GM12874 (cell line): ENCODE data around the gene BAZ2B.

ENCODE experiments used
- TF ChIP-seq, protein P1 (sequence below): IDR thresholded peaks from 2 replicates; pipeline ENCODE4 v1.5.1; 2011; ENCODE audit warnings: low read depth, mild to moderate bottlenecking, control low read depth, low read length, moderate library complexity; ENCODE audit not compliant: insufficient read depth

Gene BAZ2B

DNA sequence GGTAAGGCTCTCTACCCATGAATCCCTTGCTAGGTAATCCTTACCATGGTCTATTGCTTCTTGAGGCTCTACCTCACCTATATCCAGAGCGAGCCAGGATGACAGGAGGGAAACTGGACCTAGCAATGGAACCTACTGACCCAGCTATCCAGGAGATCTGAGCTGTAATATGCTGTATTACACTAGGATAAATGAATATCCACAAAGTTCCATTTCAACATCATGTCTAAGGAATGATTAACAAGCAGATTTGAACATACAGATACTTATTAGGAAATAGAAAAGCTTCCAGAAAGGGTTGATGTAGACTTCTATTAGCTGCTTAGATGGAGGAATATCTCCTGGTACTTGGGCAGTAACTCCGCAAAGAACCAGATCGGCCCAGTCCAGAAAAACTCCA is 110.1 kb downstream of the BAZ2B start:
- TF ChIP-seq, protein P1, sequence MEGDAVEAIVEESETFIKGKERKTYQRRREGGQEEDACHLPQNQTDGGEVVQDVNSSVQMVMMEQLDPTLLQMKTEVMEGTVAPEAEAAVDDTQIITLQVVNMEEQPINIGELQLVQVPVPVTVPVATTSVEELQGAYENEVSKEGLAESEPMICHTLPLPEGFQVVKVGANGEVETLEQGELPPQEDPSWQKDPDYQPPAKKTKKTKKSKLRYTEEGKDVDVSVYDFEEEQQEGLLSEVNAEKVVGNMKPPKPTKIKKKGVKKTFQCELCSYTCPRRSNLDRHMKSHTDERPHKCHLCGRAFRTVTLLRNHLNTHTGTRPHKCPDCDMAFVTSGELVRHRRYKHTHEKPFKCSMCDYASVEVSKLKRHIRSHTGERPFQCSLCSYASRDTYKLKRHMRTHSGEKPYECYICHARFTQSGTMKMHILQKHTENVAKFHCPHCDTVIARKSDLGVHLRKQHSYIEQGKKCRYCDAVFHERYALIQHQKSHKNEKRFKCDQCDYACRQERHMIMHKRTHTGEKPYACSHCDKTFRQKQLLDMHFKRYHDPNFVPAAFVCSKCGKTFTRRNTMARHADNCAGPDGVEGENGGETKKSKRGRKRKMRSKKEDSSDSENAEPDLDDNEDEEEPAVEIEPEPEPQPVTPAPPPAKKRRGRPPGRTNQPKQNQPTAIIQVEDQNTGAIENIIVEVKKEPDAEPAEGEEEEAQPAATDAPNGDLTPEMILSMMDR, result no peak

DNA sequence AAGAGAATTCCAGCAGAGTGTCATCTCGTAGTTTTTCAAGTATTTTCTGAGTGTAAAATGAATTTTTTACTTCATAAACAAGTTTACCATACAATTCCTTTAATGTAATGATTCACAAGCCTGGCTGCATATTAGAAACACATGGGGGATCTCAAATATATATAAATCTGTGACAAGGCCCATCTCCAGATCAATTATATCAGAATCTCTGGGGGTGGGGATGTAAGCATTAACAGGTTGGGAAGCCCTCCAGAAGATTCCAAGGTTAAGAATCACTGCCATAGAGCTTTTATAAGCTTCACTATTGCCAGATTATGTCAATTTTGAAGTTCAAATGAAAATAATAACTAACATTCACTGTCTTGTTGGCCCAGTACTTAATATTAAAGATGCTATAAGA is 111.2 kb downstream of the BAZ2B start:
- TF ChIP-seq, protein P1, result no peak

DNA sequence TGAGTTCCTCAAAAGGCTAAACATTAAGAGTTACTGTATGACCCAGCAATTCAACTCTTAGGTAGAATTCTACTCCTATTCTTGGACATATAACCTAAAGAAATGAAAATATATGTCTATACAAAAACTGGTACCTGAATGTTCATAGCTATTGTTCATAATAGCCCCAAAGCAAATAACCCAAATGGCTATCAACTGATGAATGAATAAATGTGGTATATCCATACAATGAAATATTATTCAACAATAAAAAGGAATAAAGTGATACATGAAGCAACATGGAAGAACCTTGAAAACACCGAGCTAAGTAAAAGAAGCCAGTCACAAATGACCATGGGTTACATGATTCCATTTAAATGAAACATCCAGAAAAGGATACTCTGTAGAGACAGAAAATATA is 114.6 kb downstream of the BAZ2B start:
- TF ChIP-seq, protein P1, result no peak

DNA sequence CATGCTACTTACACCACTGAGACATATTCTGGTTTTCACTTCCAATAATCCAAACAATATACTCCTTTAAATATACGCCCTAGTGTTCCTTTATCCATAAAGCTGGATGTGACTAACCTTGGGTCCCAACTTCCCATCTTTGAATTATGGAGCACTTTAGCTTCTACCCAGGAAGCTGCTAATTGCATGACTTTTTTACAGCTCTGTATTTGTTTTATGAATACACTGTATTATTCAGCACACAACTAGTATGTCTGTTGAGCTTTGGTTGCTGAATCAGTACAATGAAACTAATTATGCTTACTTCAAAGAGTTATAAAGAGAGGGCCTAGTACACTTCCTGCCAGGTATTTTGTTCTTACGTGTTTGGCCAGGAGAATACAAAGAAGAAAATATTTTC is 118.5 kb downstream of the BAZ2B start:
- TF ChIP-seq, protein P1, result no peak

DNA sequence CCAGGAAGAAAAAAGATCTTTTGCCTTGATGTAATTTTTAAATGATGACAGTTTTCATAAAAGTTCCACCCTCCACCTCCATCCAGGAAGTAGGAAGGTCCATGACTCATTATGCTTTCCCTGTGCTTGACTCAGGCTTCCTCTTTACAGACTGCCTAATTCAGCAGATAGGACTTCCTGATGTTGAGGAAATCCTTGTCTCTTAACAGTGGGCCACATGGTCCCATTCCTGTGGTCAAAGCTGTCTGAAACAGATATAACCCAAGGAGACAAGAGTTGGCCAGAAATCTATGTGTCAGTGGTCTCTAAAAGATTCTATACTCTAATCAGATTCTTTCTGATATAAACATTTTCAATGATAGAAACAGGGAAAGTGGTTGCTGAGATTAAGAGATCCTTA is 119.1 kb downstream of the BAZ2B start:
- TF ChIP-seq, protein P1, result no peak

DNA sequence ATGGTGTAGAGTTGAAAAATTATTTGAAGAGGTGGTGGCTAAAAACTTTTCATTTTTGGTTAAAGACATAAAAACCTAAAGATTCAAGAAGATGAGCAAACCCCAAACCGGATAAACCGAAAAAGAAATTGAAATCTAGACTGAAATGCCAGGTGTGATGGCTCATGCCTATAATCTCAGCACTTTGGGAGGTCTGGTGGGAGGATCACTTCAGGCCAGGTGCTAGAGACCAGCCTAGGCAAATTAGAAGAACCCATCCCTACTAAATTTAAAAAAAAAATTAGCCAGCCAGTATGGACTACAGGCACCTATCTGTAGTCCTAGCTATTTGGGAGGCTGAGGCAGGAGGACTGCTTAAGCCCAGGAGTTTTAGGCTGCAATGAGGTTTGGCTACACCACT is 126.9 kb downstream of the BAZ2B start:
- TF ChIP-seq, protein P1, result no peak

DNA sequence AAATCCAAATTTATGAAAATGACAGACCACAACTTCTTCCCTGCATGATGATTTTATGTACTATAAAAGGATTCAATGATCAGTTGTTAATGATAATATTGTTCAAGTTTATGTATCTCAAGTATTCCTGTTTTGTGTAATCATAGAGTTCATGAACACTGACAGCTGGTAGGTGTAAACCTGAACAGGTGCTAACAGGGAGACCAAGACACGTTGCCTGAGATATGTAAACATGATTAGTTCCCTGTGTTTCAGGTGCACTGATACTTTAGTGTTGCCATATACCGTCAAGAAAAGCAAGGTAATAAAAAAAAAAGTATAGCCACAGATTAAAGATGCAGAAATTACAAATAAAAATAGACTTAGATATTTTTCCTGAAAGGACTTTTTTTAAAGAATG is 131.8 kb downstream of the BAZ2B start:
- TF ChIP-seq, protein P1, result no peak

DNA sequence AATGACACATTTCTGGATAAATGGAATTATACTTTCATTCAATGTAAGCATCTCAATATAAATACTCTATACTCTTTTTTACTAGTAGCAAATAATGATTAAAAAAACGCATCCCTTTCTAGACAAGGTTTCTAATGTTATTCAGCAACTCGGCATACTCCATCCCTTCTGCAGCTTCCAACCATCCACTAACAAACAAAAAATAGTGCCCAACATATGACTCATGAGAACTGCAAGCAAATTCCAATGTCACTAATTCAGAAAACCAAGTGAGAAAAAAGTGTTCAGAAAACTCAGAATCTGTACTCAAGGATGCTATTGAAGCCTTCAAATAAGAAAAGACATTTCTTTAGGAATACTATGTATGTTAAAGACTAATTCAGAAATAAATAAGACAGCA is 140.0 kb downstream of the BAZ2B start:
- TF ChIP-seq, protein P1, result no peak
